Sigmoid colon (tissue), 4 donors: ENCODE data around the gene PLXNA1.

Experiments used
- EP300 ChIP-seq, 4 donors: sonication (generic); formaldehyde crosslinking; IDR thresholded peaks; one replicate each; pipeline ENCODE4 v1.6.1; 2017; ENCODE audit warnings: antibody characterized with exemption in 4 of 4
- POLR2AphosphoS5 ChIP-seq, 4 donors: sonication (generic); formaldehyde crosslinking; IDR thresholded peaks; one replicate each; pipeline ENCODE4 v1.6.1; 2017; ENCODE audit warnings: antibody characterized with exemption in 4 of 4
- TF ChIP-seq, protein P1 (sequence below), 4 experiments: fragments of 450-650 bp in 3 of 4; fragments of 200-600 bp in 1 of 4; IDR thresholded peaks; one replicate each; pipeline ENCODE4 v1.5.1; 2016 to 2019; ENCODE audit warnings: antibody characterized with exemption in 4 of 4, mild to moderate bottlenecking in 3 of 4, moderate library complexity in 2 of 4

DNA sequence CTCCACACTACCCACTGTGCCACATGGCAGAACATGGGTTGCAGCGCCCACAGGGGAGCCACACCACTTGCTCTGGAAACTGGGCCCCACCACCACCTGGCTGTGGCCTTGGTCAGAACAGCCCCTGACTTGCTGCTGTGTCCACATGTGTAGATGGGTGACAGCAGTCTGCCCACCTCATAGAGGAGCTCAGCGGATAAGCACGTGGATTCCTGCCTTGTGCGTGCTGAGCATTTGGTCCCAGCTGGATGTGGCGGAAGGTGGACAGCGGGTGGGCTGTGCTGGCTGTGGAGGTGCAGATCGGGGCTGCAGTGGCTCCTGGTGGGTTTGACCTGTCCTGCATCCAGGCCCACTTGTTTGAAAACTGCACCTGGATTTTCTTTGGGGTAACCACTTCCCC lies 6.0 kb upstream of the PLXNA1 start:
- no peak for TF ChIP-seq POLR2AphosphoS5 (IDR thresholded peaks at IDR 0.05)
- TF ChIP-seq, protein P1, sequence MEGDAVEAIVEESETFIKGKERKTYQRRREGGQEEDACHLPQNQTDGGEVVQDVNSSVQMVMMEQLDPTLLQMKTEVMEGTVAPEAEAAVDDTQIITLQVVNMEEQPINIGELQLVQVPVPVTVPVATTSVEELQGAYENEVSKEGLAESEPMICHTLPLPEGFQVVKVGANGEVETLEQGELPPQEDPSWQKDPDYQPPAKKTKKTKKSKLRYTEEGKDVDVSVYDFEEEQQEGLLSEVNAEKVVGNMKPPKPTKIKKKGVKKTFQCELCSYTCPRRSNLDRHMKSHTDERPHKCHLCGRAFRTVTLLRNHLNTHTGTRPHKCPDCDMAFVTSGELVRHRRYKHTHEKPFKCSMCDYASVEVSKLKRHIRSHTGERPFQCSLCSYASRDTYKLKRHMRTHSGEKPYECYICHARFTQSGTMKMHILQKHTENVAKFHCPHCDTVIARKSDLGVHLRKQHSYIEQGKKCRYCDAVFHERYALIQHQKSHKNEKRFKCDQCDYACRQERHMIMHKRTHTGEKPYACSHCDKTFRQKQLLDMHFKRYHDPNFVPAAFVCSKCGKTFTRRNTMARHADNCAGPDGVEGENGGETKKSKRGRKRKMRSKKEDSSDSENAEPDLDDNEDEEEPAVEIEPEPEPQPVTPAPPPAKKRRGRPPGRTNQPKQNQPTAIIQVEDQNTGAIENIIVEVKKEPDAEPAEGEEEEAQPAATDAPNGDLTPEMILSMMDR (IDR thresholded peaks at IDR 0.05) = no peak
- no peak for TF ChIP-seq EP300 (IDR thresholded peaks at IDR 0.05)
